ENCODE results near the gene FAAP20.

Gene FAAP20

GRCh38 chr1:2156866-2157265, 37.7 kb downstream of the FAAP20 start:
- DNase-seq (ENCODE audit: low read depth), result no peak
- TF ChIP-seq CTCF (conservative IDR thresholded peaks at IDR 0.05; ENCODE audit: control insufficient read depth, insufficient read depth, low read depth, low read length), result no peak
- no peak overlapping the region for H3K4me3 ChIP-seq (ENCODE audit: control insufficient read depth, low read depth, low read length)

GRCh38 chr1:2155788-2156187, 38.8 kb downstream of the FAAP20 start:
- DNase-seq (ENCODE audit: low read depth), result no peak
- H3K4me3 ChIP-seq (ENCODE audit: control insufficient read depth, low read depth, low read length), result no peak overlapping the region
- no peak for TF ChIP-seq CTCF (conservative IDR thresholded peaks at IDR 0.05; ENCODE audit: control insufficient read depth, insufficient read depth, low read depth, low read length)

- no peak overlapping the region for H3K4me3 ChIP-seq (ENCODE audit: control insufficient read depth, low read depth, low read length)
- no peak for TF ChIP-seq CTCF (conservative IDR thresholded peaks at IDR 0.05; ENCODE audit: control insufficient read depth, insufficient read depth, low read depth, low read length)
- no peak for DNase-seq (ENCODE audit: low read depth)
Observed at GRCh38 chr1:2155147-2155598, 39.4 kb downstream of the FAAP20 start.

GRCh38 chr1:2154022-2154421, 40.5 kb downstream of the FAAP20 start:
- no peak overlapping the region for H3K4me3 ChIP-seq (ENCODE audit: control insufficient read depth, low read depth, low read length)
- no peak for TF ChIP-seq CTCF (conservative IDR thresholded peaks at IDR 0.05; ENCODE audit: control insufficient read depth, insufficient read depth, low read depth, low read length)
- no peak for DNase-seq (ENCODE audit: low read depth)

- TF ChIP-seq CTCF (conservative IDR thresholded peaks at IDR 0.05; ENCODE audit: control insufficient read depth, insufficient read depth, low read depth, low read length), result no peak
- no peak overlapping the region for H3K4me3 ChIP-seq (ENCODE audit: control insufficient read depth, low read depth, low read length)
- no peak for DNase-seq (ENCODE audit: low read depth)
Observed at GRCh38 chr1:2152954-2153353, 41.6 kb downstream of the FAAP20 start.

- no peak for DNase-seq (ENCODE audit: low read depth)
- no peak overlapping the region for H3K4me3 ChIP-seq (ENCODE audit: control insufficient read depth, low read depth, low read length)
- no peak for TF ChIP-seq CTCF (conservative IDR thresholded peaks at IDR 0.05; ENCODE audit: control insufficient read depth, insufficient read depth, low read depth, low read length)
Observed at GRCh38 chr1:2151911-2152310, 42.7 kb downstream of the FAAP20 start.

GRCh38 chr1:2151252-2151651, 43.3 kb downstream of the FAAP20 start:
- DNase-seq (ENCODE audit: low read depth), result no peak
- no peak for TF ChIP-seq CTCF (conservative IDR thresholded peaks at IDR 0.05; ENCODE audit: control insufficient read depth, insufficient read depth, low read depth, low read length)
- H3K4me3 ChIP-seq (ENCODE audit: control insufficient read depth, low read depth, low read length), result no peak overlapping the region
